Fibroblast of lung (primary cell): Measurements from ENCODE around the gene SERPINB4.

ENCODE experiments used
- CTCF ChIP-seq, 2 donors: IDR thresholded peaks in 1 of 2; conservative IDR thresholded peaks in 1 of 2; 1 replicate in 1 of 2; 2 replicates in 1 of 2; pipeline ENCODE4 v1.5.1; 2011 to 2012; ENCODE audit warnings: low read length in 2 of 2, control low read depth in 1 of 2, inconsistent platforms in 1 of 2, low read depth in 1 of 2, mild to moderate bottlenecking in 1 of 2
- EZH2 ChIP-seq: IDR thresholded peaks from 2 replicates; pipeline ENCODE4 v1.5.1; 2012; ENCODE audit warnings: low read length, control low read depth, mild to moderate bottlenecking; ENCODE audit errors: missing control alignments

- TF ChIP-seq CTCF (conservative IDR thresholded peaks at IDR 0.05 in 1 of 2, IDR thresholded peaks at IDR 0.05 in 1 of 2; ENCODE audit: low read depth in 1 of 2, low read length in 2 of 2), result no peak
- no peak for TF ChIP-seq EZH2
Measured at GRCh38 chr18:63604791-63605567, 39.1 kb downstream of the SERPINB4 start.
